GM06990 (cell line): ENCODE data around the gene TACR1.
"Not testable (repeated sequence)": the region's sequence is repeated elsewhere in the genome, so short reads cannot be mapped to it uniquely, and the experiment has no call there.

Experiments
- DNase-seq: peaks from one replicate; pipeline ENCODE4 v3.0.0-alpha.2; 2011; ENCODE audit not compliant: insufficient read length; ENCODE audit errors: extremely low read depth
- H3K27me3 ChIP-seq: replicated peaks from 2 replicates; pipeline ENCODE4 v1.6.0; 2011; ENCODE audit warnings: low read length; ENCODE audit not compliant: control insufficient read depth, insufficient read depth
- H3K36me3 ChIP-seq: 2 replicates; pipeline ENCODE4 v1.5.1; 2011; ENCODE audit warnings: low read length; ENCODE audit not compliant: control insufficient read depth, insufficient read depth
- H3K4me3 ChIP-seq: replicated peaks from 2 replicates; pipeline ENCODE4 v1.5.1; 2011; ENCODE audit warnings: low read depth, mild to moderate bottlenecking, control low read depth, low read length
- TF ChIP-seq, protein P1 (sequence below): IDR thresholded peaks from 2 replicates; pipeline ENCODE4 v1.5.1; 2011; ENCODE audit warnings: low read length, control low read depth, mild to moderate bottlenecking, inconsistent platforms; ENCODE audit not compliant: insufficient read depth, poor library complexity, severe bottlenecking

TACR1 gene

DNA sequence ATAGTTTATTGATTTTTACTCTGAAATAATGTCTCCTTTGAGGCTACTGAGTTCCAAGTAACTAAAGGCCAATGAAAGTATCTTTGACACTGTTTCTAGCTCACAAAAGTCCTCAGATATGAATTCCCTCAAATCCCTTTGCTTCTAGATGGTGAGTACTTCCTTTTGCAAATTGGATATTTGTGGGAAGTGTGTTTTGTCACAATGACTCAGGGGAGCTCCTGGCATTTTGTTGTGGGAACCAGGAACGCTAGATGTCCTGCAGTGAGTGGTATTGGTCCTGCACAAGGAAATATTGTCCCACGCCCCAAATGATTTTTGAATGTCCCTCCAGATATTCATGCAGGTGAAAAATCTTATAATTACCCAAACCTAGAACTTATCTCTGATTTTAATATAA is 24.3 kb downstream of the TACR1 start:
- Histone ChIP-seq H3K36me3 (no peaks in the 10 kb centered on the region), H3K4me3 (no peak overlapping the region), H3K27me3 (no peaks in the 10 kb centered on the region)
- TF ChIP-seq, protein P1, sequence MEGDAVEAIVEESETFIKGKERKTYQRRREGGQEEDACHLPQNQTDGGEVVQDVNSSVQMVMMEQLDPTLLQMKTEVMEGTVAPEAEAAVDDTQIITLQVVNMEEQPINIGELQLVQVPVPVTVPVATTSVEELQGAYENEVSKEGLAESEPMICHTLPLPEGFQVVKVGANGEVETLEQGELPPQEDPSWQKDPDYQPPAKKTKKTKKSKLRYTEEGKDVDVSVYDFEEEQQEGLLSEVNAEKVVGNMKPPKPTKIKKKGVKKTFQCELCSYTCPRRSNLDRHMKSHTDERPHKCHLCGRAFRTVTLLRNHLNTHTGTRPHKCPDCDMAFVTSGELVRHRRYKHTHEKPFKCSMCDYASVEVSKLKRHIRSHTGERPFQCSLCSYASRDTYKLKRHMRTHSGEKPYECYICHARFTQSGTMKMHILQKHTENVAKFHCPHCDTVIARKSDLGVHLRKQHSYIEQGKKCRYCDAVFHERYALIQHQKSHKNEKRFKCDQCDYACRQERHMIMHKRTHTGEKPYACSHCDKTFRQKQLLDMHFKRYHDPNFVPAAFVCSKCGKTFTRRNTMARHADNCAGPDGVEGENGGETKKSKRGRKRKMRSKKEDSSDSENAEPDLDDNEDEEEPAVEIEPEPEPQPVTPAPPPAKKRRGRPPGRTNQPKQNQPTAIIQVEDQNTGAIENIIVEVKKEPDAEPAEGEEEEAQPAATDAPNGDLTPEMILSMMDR = no peak
- no peak for DNase-seq

DNA sequence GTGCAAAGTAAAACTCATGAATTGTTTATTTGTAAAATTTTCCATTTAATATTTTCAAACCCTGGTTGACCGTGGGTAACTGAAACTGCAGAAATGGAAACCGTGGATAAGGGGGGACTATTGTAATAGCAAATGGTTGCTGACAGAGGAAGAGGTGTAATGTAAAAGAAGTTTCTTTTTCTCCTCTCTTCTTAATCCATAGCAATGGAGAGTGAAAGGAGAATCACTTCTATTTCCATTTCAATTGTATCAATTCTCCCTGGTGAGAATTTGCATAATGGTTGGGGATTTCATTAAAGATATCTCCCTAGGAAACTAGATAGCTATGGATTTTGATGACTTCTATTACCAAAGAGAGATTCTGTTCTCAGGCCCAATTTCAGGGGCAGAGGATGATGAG is 24.8 kb downstream of the TACR1 start:
- DNase-seq = no peak
- H3K36me3 ChIP-seq = no peaks in the 10 kb centered on the region
- no peaks in the 10 kb centered on the region for H3K27me3 ChIP-seq
- no peak overlapping the region for H3K4me3 ChIP-seq
- TF ChIP-seq, protein P1 = no peak

GRCh38 chr2:75173740-75174139 is 25.6 kb downstream of the TACR1 start:
- TF ChIP-seq, protein P1 = no peak
- H3K4me3 ChIP-seq = no peak overlapping the region
- no peaks in the 10 kb centered on the region for H3K27me3 ChIP-seq
- no peak for DNase-seq
- no peaks in the 10 kb centered on the region for H3K36me3 ChIP-seq

- H3K4me3 ChIP-seq, H3K27me3 ChIP-seq, H3K36me3 ChIP-seq, DNase-seq: not testable (repeated sequence)
Measured at GRCh38 chr2:75171423-75171822, 27.9 kb downstream of the TACR1 start.

DNA sequence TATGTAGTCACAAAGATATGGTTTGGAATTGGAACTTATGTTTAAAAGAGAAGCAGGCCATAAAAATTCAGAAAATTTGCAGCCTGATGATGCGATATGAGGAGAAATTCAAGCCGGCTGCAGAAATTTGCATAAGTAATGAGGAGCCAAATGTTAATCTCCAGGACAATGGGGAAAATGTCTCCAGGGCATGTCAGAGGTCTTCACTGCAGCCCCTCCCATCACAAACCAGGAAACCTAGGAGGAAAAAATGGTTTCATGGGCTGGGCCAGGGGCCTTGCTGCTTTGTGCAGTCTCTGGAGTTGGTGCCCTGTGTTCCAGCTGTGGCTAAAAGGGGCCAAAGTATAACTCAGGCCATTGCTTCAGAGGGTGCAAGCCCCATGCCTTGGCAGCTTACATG is 28.4 kb downstream of the TACR1 start:
- Histone ChIP-seq H3K36me3 (no peaks in the 10 kb centered on the region), H3K4me3 (no peak overlapping the region), H3K27me3 (no peaks in the 10 kb centered on the region)
- TF ChIP-seq, protein P1 = no peak
- no peak for DNase-seq

DNA sequence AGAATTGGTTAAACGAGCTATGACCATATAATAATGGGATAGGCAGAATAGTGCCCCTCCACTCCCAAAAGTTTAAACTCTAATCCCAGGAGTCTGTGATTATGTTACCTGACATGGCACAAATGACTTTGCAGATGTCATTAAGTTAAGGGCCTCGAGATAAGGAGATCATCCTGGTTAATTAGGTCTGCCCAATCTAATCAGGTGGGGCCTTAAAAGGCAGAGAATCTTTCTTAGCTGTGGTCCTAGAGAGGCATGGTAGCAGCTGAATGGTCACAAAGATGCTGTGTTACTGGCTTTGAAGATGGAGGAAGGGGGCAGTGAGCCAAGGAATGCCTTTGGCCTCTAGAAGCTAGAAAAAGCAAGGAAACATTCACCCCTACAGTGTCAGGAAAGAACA is 31.1 kb downstream of the TACR1 start:
- TF ChIP-seq, protein P1 = no peak
- H3K27me3 ChIP-seq = no peaks in the 10 kb centered on the region
- DNase-seq = no peak
- H3K36me3 ChIP-seq = no peaks in the 10 kb centered on the region
- H3K4me3 ChIP-seq = no peak overlapping the region
